HEK293 (cell line): Measurements from ENCODE around the gene LGI2.

Experiments
- CTCF ChIA-PET: fragments of 350-600 bp; formaldehyde crosslinking; extraction: SDS; loops from one replicate; lab custom pipeline; 2021; ENCODE audit warnings: antibody characterized with exemption; lab: Yijun Ruan, JAX
- POLR2A ChIA-PET: fragments of 300-600 bp; formaldehyde crosslinking; extraction: SDS; loops from one replicate; lab custom pipeline; 2020; ENCODE audit warnings: antibody characterized with exemption, inconsistent platforms; lab: Yijun Ruan, JAX
- H3K27ac ChIP-seq: fragments of 200-500 bp; sonication (Bioruptor generic); 2 replicates; pipeline ENCODE4 v1.5.1; 2014; ENCODE audit warnings: low read depth, low read length, control low read depth, inconsistent platforms; ENCODE audit errors: extremely low read depth
- H3K36me3 ChIP-seq, 2 experiments: fragments of 200-500 bp in 1 of 2; sonication (Bioruptor generic) in 1 of 2; 1 replicate in 1 of 2; 2 replicates in 1 of 2; pipeline ENCODE4 v1.5.1; 2014 to 2017; ENCODE audit warnings: inconsistent platforms in 2 of 2, low read length in 2 of 2; ENCODE audit not compliant: control insufficient read depth in 2 of 2, insufficient read depth in 1 of 2
- H3K4me1 ChIP-seq: fragments of 200-500 bp; sonication (Bioruptor generic); 2 replicates; pipeline ENCODE4 v1.5.1; 2014; ENCODE audit warnings: mild to moderate bottlenecking, low read length, inconsistent platforms; ENCODE audit not compliant: control insufficient read depth, insufficient read depth
- H3K4me3 ChIP-seq: 2 replicates; pipeline ENCODE4 v1.5.1; 2011; ENCODE audit warnings: low read depth, mild to moderate bottlenecking, control low read depth, low read length, moderate library complexity
- H3K9me3 ChIP-seq: fragments of 200-500 bp; sonication (Bioruptor generic); 2 replicates; pipeline ENCODE4 v1.5.1; 2014; ENCODE audit warnings: low read depth, low read length, inconsistent platforms; ENCODE audit not compliant: control insufficient read depth, insufficient read depth
- BCL11A ChIP-seq: fragments of 450-650 bp; formaldehyde crosslinking; IDR thresholded peaks from 2 replicates; pipeline ENCODE4 v1.5.1; 2016; ENCODE audit warnings: low read depth, missing biosample characterization, missing genetic modification characterization
- BCL11B ChIP-seq: fragments of 450-650 bp; formaldehyde crosslinking; IDR thresholded peaks from 2 replicates; pipeline ENCODE4 v1.5.1; 2016; ENCODE audit warnings: low read depth, missing biosample characterization, missing genetic modification characterization
- FEZF1 ChIP-seq: fragments of 450-650 bp; formaldehyde crosslinking; IDR thresholded peaks from 2 replicates; pipeline ENCODE4 v1.5.1; 2016; ENCODE audit warnings: missing biosample characterization, missing genetic modification characterization
- GLI4 ChIP-seq: fragments of 450-650 bp; formaldehyde crosslinking; IDR thresholded peaks from 2 replicates; pipeline ENCODE4 v1.5.1; 2016; ENCODE audit warnings: missing biosample characterization, missing genetic modification characterization
- HOXD13 ChIP-seq: sonication (generic); formaldehyde crosslinking; IDR thresholded peaks from 2 replicates; pipeline ENCODE4 v1.8.0; 2022; ENCODE audit warnings: missing genetic modification reagents, borderline replicate concordance
- KLF10 ChIP-seq: fragments of 450-650 bp; IDR thresholded peaks from 2 replicates; pipeline ENCODE4 v1.5.1; 2018; ENCODE audit warnings: missing biosample characterization, mild to moderate bottlenecking, missing genetic modification characterization
- KLF9 ChIP-seq: fragments of 450-650 bp; formaldehyde crosslinking; IDR thresholded peaks from 2 replicates; pipeline ENCODE4 v1.5.1; 2016; ENCODE audit warnings: missing biosample characterization, missing genetic modification characterization, low read depth
- PRDM6 ChIP-seq: fragments of 450-650 bp; formaldehyde crosslinking; IDR thresholded peaks from 2 replicates; pipeline ENCODE4 v1.5.1; 2017; ENCODE audit warnings: missing biosample characterization, missing genetic modification characterization
- SETDB1 ChIP-seq: IDR thresholded peaks from one replicate; pipeline ENCODE4 v1.6.1; 2017; ENCODE audit warnings: mild to moderate bottlenecking, low read length, moderate library complexity, mixed read lengths; ENCODE audit not compliant: insufficient read length
- SP3 ChIP-seq: fragments of 450-650 bp; formaldehyde crosslinking; IDR thresholded peaks from 2 replicates; pipeline ENCODE4 v1.5.1; 2016; ENCODE audit warnings: missing biosample characterization, missing genetic modification characterization
- TCF7L2 ChIP-seq: IDR thresholded peaks from 2 replicates; pipeline ENCODE4 v1.6.1; 2011; ENCODE audit warnings: low read depth, mild to moderate bottlenecking, inconsistent platforms, low read length, moderate library complexity, borderline replicate concordance
- YY1 ChIP-seq: fragments of 450-650 bp; formaldehyde crosslinking; IDR thresholded peaks from 2 replicates; pipeline ENCODE4 v1.5.1; 2018; ENCODE audit warnings: missing biosample characterization, missing genetic modification characterization
- ZNF121 ChIP-seq: fragments of 450-650 bp; formaldehyde crosslinking; IDR thresholded peaks from 2 replicates; pipeline ENCODE4 v1.5.1; 2016; ENCODE audit warnings: missing biosample characterization, missing genetic modification characterization
- ZNF184 ChIP-seq: fragments of 450-650 bp; IDR thresholded peaks from 2 replicates; pipeline ENCODE4 v1.5.1; 2018; ENCODE audit warnings: missing biosample characterization, mild to moderate bottlenecking, missing genetic modification characterization
- ZNF19 ChIP-seq: fragments of 450-650 bp; formaldehyde crosslinking; IDR thresholded peaks from 2 replicates; pipeline ENCODE4; 2016; ENCODE audit warnings: missing biosample characterization, missing genetic modification characterization, low read depth
- ZNF2 ChIP-seq: fragments of 450-650 bp; formaldehyde crosslinking; IDR thresholded peaks from 2 replicates; pipeline ENCODE4 v1.5.1; 2016; ENCODE audit warnings: missing biosample characterization, missing genetic modification characterization
- ZNF223 ChIP-seq: fragments of 450-650 bp; formaldehyde crosslinking; IDR thresholded peaks from 2 replicates; pipeline ENCODE4 v1.5.1; 2016; ENCODE audit warnings: missing biosample characterization, missing genetic modification characterization
- ZNF26 ChIP-seq: fragments of 450-650 bp; formaldehyde crosslinking; IDR thresholded peaks from 2 replicates; pipeline ENCODE4 v1.5.1; 2016; ENCODE audit warnings: missing biosample characterization, missing genetic modification characterization
- ZNF266 ChIP-seq: fragments of 450-650 bp; formaldehyde crosslinking; IDR thresholded peaks from 2 replicates; pipeline ENCODE4 v1.5.1; 2016; ENCODE audit warnings: missing biosample characterization, missing genetic modification characterization, low read depth
- ZNF280D ChIP-seq: fragments of 450-650 bp; formaldehyde crosslinking; IDR thresholded peaks from 2 replicates; pipeline ENCODE4 v1.5.1; 2016; ENCODE audit warnings: missing biosample characterization, missing genetic modification characterization
- ZNF302 ChIP-seq: fragments of 450-650 bp; formaldehyde crosslinking; IDR thresholded peaks from 2 replicates; pipeline ENCODE4 v1.5.1; 2016; ENCODE audit warnings: missing biosample characterization, missing genetic modification characterization, low read depth
- ZNF416 ChIP-seq: fragments of 450-650 bp; formaldehyde crosslinking; IDR thresholded peaks from 2 replicates; pipeline ENCODE4 v1.5.1; 2016; ENCODE audit warnings: missing biosample characterization, missing genetic modification characterization
- ZNF555 ChIP-seq: fragments of 450-650 bp; formaldehyde crosslinking; conservative IDR thresholded peaks from 2 replicates; pipeline ENCODE4 v1.5.1; 2017; ENCODE audit warnings: missing biosample characterization, mild to moderate bottlenecking, missing genetic modification characterization, inconsistent platforms
- ZNF707 ChIP-seq: fragments of 450-650 bp; formaldehyde crosslinking; IDR thresholded peaks from 2 replicates; pipeline ENCODE4 v1.5.1; 2016; ENCODE audit warnings: missing biosample characterization, missing genetic modification characterization
- ZNF776 ChIP-seq: fragments of 450-650 bp; formaldehyde crosslinking; IDR thresholded peaks from 2 replicates; pipeline ENCODE4 v1.5.0; 2017; ENCODE audit warnings: missing biosample characterization, missing genetic modification characterization, borderline replicate concordance
- ZNF837 ChIP-seq: fragments of 450-650 bp; formaldehyde crosslinking; IDR thresholded peaks from 2 replicates; pipeline ENCODE4 v1.5.1; 2016; ENCODE audit warnings: missing biosample characterization, missing genetic modification characterization
- ZSCAN5A ChIP-seq: fragments of 450-650 bp; formaldehyde crosslinking; IDR thresholded peaks from 2 replicates; pipeline ENCODE4 v1.5.1; 2016; ENCODE audit warnings: missing biosample characterization, missing genetic modification characterization

The LGI2 gene

GRCh38 chr4:25060963-25061340 lies 30.2 kb upstream of the LGI2 start:
- Histone ChIP-seq H3K4me1 (no peaks in the 10 kb centered on the region), H3K9me3 (no peaks in the 10 kb centered on the region), H3K36me3 (no peaks in the 10 kb centered on the region), H3K4me3 (no peak overlapping the region), H3K27ac (no peak overlapping the region)
- no peak for TF ChIP-seq HOXD13
- TF ChIP-seq PRDM6, result no peak
- no peak for TF ChIP-seq KLF9
- TF ChIP-seq YY1, result no peak
- no peak for TF ChIP-seq ZNF837 (tag by site-specific recombination)
- no peak for TF ChIP-seq BCL11A (tag by site-specific recombination)
- TF ChIP-seq ZNF26, result no peak
- no peak for TF ChIP-seq ZNF416 (tag by site-specific recombination)
- no peak for TF ChIP-seq ZSCAN5A (tag by site-specific recombination)
- no peak for TF ChIP-seq ZNF266
- ChIA-PET CTCF (no interaction called here), POLR2A (no interaction called here)

GRCh38 chr4:25060241-25060962 lies 29.7 kb upstream of the LGI2 start:
- Histone ChIP-seq H3K4me1 (no peaks in the 10 kb centered on the region), H3K36me3 (no peaks in the 10 kb centered on the region), H3K27ac (no peak overlapping the region)
- CTCF ChIA-PET, result no interaction called here
- TF ChIP-seq ZNF121 (tag by site-specific recombination) (no peak), SP3 (tag by site-specific recombination) (no peak), ZNF280D (tag by site-specific recombination) (no peak), TCF7L2 (no peak)
- TF ChIP-seq, all 188 proteins: peak for 0
- no peaks in the 10 kb centered on the region for H3K9me3 ChIP-seq
- no peak overlapping the region for H3K4me3 ChIP-seq
- POLR2A ChIA-PET, result no interaction called here

- Histone ChIP-seq H3K4me3 (no peak overlapping the region), H3K36me3 (no peaks in the 10 kb centered on the region), H3K27ac (no peak overlapping the region), H3K9me3 (no peaks in the 10 kb centered on the region), H3K4me1 (no peaks in the 10 kb centered on the region)
- POLR2A ChIA-PET, result no interaction called here
- CTCF ChIA-PET, result no interaction called here
- TF ChIP-seq BCL11B (tag by site-specific recombination) (no peak), SETDB1 (no peak), ZNF776 (no peak), FEZF1 (tag by site-specific recombination) (no peak), ZNF302 (tag by site-specific recombination) (no peak), ZNF19 (tag by site-specific recombination) (no peak), GLI4 (tag by site-specific recombination) (no peak), KLF10 (tag by site-specific recombination) (no peak), ZNF184 (no peak), ZNF223 (tag by site-specific recombination) (no peak), ZNF2 (tag by site-specific recombination) (no peak), ZNF555 (tag by site-specific recombination) (no peak), ZNF266 (no peak), ZNF707 (tag by site-specific recombination) (no peak)
These were observed 29.0 kb upstream of the LGI2 start for GRCh38 chr4:25059791-25060190.
